GM21528 (cell line): ENCODE measurements around the gene OLFM4.

ENCODE experiments used
- ATAC-seq: cut with Tn5 transposase; IDR thresholded peaks from one replicate; pipeline ENCODE4 v1.9.1; 2021; ENCODE audit warnings: mild to moderate bottlenecking, moderate library complexity; ENCODE audit not compliant: unreplicated experiment, low FRiP score

OLFM4 gene

GRCh38 chr13:53028637-53029203, at the start of gene OLFM4:
Gene OLFM4, plus strand, starts transcription at chr13:53028813. Its CDS starts 24 bp downstream, at chr13:53028837.
- no peak for ATAC-seq

- no peak for ATAC-seq
Observed at GRCh38 chr13:52978989-52979388, 49.6 kb upstream of the OLFM4 start.

- ATAC-seq: no peak
Observed at GRCh38 chr13:52980695-52981094, 47.9 kb upstream of the OLFM4 start.

- no peak for ATAC-seq
Observed at GRCh38 chr13:52983836-52984235, 44.8 kb upstream of the OLFM4 start.

GRCh38 chr13:52984881-52985363, 43.7 kb upstream of the OLFM4 start:
- no peak for ATAC-seq

- no peak for ATAC-seq
Observed at GRCh38 chr13:52991344-52992020, 37.1 kb upstream of the OLFM4 start.

GRCh38 chr13:52992110-52992509, 36.5 kb upstream of the OLFM4 start:
- no peak for ATAC-seq

GRCh38 chr13:52994051-52994450, 34.6 kb upstream of the OLFM4 start:
- ATAC-seq: no peak

- no peak for ATAC-seq
Observed at GRCh38 chr13:52994865-52995264, 33.7 kb upstream of the OLFM4 start.

- no peak for ATAC-seq
Observed at GRCh38 chr13:52995946-52996345, 32.7 kb upstream of the OLFM4 start.

- no peak for ATAC-seq
Observed at GRCh38 chr13:52997951-52998876, 30.4 kb upstream of the OLFM4 start.

GRCh38 chr13:52999093-52999696, 29.4 kb upstream of the OLFM4 start:
- ATAC-seq: no peak

- no peak for ATAC-seq
Observed at GRCh38 chr13:53001444-53002225, 27.0 kb upstream of the OLFM4 start.

GRCh38 chr13:53004573-53004972, 24.0 kb upstream of the OLFM4 start:
- ATAC-seq: no peak

- ATAC-seq: no peak
Observed at GRCh38 chr13:53005626-53006025, 23.0 kb upstream of the OLFM4 start.

GRCh38 chr13:53007872-53008271, 20.7 kb upstream of the OLFM4 start:
- no peak for ATAC-seq

- ATAC-seq: no peak
Observed at GRCh38 chr13:53010374-53011105, 18.1 kb upstream of the OLFM4 start.

GRCh38 chr13:53012707-53013106, 15.9 kb upstream of the OLFM4 start:
- ATAC-seq: no peak

- no peak for ATAC-seq
Observed at GRCh38 chr13:53013113-53013512, 15.5 kb upstream of the OLFM4 start.
